Daoy (cell line): Measurements from ENCODE around the gene SZT2. TPM values are rescaled to one million over a fixed set of nuclear protein-coding genes. Genes with fewer than 3 reads are reported as not detected.
"Not testable (repeated sequence)": the region's sequence is repeated elsewhere in the genome, so short reads cannot be mapped to it uniquely, and the experiment has no call there.

ENCODE experiments used
- DNase-seq: peaks from one replicate; pipeline ENCODE4 v3.0.0-alpha.2; 2015; ENCODE audit warnings: low read depth
- total RNA-seq: library from RNA; depleted of rRNA; stranded (reverse); fragments of >200 nt; shearing (Covaris generic); gene quantifications from 2 replicates; pipeline ENCODE4 v1.2.3, GENCODE V29; 2014; rRNA removed

Gene SZT2
- total RNA-seq, 1 experiment from 2014 or later, result 10.6 TPM

GRCh38 chr1:43491061-43491460 is 101.4 kb downstream of the SZT2 start:
- no peak for DNase-seq

- no peak for DNase-seq
Observed at GRCh38 chr1:43492826-43493225, 103.1 kb downstream of the SZT2 start.

- DNase-seq, result no peak
Observed at GRCh38 chr1:43493661-43494450, 104.2 kb downstream of the SZT2 start.

- DNase-seq, result no peak
Observed at GRCh38 chr1:43495204-43495603, 105.5 kb downstream of the SZT2 start.

GRCh38 chr1:43499898-43500297 is 110.2 kb downstream of the SZT2 start:
- DNase-seq, result no peak

- DNase-seq, result not testable (repeated sequence)
Observed at GRCh38 chr1:43501806-43502205, 112.1 kb downstream of the SZT2 start.

GRCh38 chr1:43503534-43503933 is 113.8 kb downstream of the SZT2 start:
- DNase-seq, result no peak

Other genes starting within 250 kb of the SZT2 start
- gene EBNA1BP2, start 217.6 kb upstream of the SZT2 start, total RNA-seq, result 464 and 610 TPM in 2 replicates
- 0.51 TPM in 1 of 2 replicates, not detected in the other for gene CFAP57, start 217.6 kb upstream of the SZT2 start, total RNA-seq
- not detected in 2 replicates for gene TMEM125, start 119.9 kb upstream of the SZT2 start, total RNA-seq
- gene C1orf210, start 104.3 kb upstream of the SZT2 start, total RNA-seq, result not detected in 2 replicates
- 37.1 and 50.3 TPM in 2 replicates for gene TIE1, start 88.9 kb upstream of the SZT2 start, total RNA-seq
- gene MPL, start 52.1 kb upstream of the SZT2 start, total RNA-seq, result 0.06 and 0.11 TPM in 2 replicates
- gene CDC20, start 30.9 kb upstream of the SZT2 start, total RNA-seq, result 331 and 356 TPM in 2 replicates
- gene ELOVL1, start 21.9 kb upstream of the SZT2 start, total RNA-seq, result 42.6 and 59.0 TPM in 2 replicates
- 95.8 and 101 TPM in 2 replicates for gene MED8, start 99 bp upstream of the SZT2 start, total RNA-seq
- 30.3 and 38.7 TPM in 2 replicates for gene HYI, start 64.0 kb downstream of the SZT2 start, total RNA-seq
- 21.4 and 29.4 TPM in 2 replicates for gene PTPRF, start 141.0 kb downstream of the SZT2 start, total RNA-seq